ENCODE data around the gene AKR7A2.

AKR7A2 gene
- total RNA-seq, result 19.9 to 23.6 (median 20.6) reads per million in 4 experiments

GRCh38 chr1:19311931-19312781 is at the start of gene AKR7A2, which contains the start of gene SLC66A1:
TSS of gene AKR7A2 (minus strand) at chr1:19312144. CDS start at chr1:19312124, 20 bp downstream.
TSS of gene SLC66A1 (plus strand) at chr1:19312326. CDS start at chr1:19317678, 5,352 bp downstream.
- DNase-seq, result peak; percentile 71

GRCh38 chr1:19360843-19361610 is 49.1 kb upstream of the AKR7A2 start:
- no peak for DNase-seq

DNA sequence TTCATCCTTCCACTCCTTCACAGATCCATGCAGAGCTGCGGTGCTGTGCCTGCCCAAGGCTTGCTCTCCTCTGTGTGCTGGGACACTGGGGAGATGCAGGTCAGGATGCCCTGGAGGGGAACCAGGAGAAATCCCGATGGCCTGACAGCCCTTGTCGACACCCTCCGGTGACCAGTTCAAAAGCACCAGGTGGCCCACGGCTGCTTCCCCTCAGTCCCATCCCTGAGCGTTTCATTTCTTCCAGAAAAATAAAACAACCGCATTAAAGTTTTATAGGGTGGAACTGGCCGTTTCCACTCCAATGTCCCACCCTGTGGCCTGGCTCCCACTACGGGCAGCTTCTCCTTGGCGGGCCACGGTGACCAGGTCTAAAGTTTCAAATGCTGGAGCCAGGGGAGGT is 48.5 kb upstream of the AKR7A2 start:
- DNase-seq, result no peak

DNA sequence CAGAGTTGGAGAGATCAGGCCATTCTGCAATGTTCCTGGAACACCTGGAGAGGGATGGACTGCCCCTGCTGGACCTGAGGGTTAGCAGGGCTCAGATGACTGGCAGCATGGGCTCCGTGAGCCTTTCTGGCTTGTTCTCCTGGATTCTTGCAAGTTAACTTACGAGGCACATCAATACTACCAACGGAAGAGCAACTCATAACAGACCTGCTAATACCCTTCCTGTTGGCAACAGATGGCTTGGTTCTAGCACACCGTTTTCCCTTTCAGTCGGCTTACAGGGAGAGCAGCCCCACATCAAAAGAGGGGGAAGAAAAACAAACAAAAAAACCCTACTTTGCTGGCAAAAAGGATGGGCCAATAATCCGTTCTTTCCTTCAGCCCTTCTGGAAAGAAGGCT is 48.1 kb upstream of the AKR7A2 start:
- no peak for DNase-seq

DNA sequence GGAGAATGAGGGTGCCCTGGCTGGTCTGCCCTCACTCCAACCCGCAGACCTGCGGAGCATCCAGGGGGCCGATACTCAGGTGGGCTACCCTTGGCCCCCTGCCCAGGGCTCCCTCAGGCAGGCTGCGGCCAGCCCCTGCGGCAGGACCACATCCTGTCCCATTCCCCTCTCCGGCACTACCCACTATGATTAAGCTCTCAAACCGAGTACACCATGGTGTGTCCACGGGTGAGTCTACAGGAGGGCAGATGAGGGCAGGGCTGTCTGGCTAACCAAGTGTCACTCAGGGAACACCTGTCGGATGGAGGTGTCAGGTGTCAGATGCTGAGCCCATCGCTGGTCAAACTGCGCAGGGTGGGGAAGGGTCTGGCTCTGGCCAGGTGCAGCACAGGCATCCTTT is 47.4 kb upstream of the AKR7A2 start:
- DNase-seq, result no peak

DNA sequence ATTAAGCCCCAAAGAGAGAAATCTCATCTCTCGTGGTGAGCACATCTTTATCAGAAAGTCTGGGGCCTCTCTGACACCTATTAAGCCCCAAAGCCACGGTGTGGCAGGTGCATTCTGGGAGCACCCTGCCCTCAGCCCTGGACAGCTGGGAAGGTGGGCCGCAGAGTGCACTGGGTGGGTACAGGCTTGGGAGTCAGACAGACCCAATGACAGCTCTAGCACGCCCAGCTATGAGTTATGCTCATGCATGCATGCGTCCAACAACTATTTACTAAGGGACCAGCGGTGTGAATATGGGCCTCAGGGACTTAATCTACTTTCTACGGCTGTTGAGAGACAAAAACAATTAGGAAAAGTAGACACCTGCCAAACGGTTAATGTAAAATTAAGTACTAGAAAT is 46.8 kb upstream of the AKR7A2 start:
- no peak for DNase-seq

DNA sequence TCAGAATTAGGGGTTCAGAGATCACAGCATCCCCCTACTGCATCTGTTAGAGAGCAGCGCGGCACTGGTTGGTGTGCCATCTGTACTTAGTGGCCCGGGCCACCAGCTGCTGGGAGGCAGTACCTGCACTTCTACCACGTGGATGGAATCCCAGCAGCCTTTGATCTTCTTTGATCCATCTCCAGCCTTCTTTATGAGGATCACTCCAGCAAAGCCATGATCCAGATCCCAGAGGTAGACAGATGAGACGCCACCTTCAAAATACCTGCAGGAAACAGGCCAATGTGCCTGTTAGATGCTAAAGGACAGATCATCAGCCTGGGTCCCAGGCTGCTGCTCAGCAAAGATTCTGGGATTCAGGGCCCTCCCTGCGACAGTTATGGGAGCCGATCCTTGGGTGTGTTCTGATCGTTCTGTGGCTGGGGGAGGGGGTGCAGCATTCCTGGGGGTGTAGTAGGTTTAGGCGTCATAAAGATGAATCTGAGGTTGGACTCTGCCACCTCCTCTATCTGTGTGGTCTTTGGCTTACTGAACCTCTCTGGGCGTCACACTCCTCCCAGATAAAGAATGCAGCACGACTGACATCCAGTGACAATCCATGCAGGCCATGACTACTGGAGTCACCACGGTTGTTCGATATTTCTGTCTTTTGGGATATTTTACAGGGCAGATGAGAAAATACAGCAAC is 45.5 kb upstream of the AKR7A2 start:
- no peak for DNase-seq

- no peak for DNase-seq
These were observed 44.3 kb upstream of the AKR7A2 start for GRCh38 chr1:19356266-19356665.

- DNase-seq, result no peak
These were observed 42.6 kb upstream of the AKR7A2 start for GRCh38 chr1:19354531-19354981.

- DNase-seq, result no peak
These were observed 41.7 kb upstream of the AKR7A2 start for GRCh38 chr1:19353596-19353995.

- no peak for DNase-seq
These were observed 40.9 kb upstream of the AKR7A2 start for GRCh38 chr1:19352839-19353238.

DNA sequence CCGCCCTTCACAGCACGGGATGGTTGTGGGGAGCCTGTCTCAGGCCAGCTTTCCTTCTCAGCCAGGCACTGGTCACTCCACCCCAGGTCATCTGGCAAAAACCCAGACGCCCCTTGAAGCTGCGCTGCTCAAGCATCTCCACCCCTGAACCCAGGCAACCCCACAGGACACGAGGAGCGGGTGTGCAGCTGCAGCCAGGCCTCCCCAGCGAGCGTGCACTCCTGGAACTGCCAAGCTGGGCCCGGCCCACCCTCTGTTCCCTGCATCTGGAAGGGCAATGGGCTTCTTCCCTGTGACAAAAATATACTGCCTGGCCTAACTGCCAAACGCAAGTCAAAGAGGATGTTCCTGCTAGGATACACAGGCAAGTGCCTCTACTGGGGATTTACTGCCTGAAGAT is 39.9 kb upstream of the AKR7A2 start:
- no peak for DNase-seq

- no peak for DNase-seq
These were observed 38.6 kb upstream of the AKR7A2 start for GRCh38 chr1:19350566-19350965.

- DNase-seq, result no peak
These were observed 38.1 kb upstream of the AKR7A2 start for GRCh38 chr1:19349999-19350398.

- no peak for DNase-seq
These were observed 36.7 kb upstream of the AKR7A2 start for GRCh38 chr1:19348441-19349198.

GRCh38 chr1:19347533-19348172 is 35.7 kb upstream of the AKR7A2 start:
- no peak for DNase-seq

DNA sequence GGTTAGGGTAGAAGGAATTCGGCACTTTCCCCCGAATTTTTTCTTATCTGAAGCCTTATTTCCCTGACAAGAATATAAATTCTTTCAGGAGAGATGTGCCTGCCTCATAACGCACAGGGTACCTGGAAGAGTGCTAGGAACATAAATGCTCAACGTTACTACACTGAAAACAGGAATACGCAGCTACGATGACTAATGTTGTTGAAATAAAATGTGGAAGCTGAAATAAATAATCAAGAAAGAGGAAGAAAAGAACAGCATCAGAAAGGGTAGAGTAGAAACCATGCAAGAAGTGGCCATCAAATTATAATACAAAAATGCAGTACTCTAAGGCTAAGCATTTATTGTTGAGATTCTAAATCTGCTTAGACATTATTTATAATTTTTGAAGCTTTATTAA is 34.1 kb upstream of the AKR7A2 start:
- DNase-seq, result no peak

DNA sequence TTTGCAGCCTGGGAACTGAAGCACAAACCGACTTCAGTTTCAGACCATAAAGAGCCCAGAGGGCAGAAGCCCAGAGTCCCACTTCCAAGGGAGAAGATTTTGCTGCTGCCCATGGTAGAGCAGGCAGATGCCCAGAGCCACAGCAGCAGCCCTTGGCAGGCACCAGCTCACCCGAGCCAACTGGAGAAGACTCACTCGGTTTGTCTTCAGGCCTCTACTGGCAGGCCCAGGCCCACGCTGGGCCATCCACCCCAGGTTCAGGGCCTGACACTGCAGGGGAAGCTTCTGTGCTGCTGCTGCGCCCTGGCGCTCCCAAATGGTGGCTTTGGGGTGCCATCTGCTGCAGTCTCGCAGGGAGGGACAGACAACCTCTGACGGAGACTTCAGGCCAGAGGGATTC is 33.4 kb upstream of the AKR7A2 start:
- no peak for DNase-seq

DNA sequence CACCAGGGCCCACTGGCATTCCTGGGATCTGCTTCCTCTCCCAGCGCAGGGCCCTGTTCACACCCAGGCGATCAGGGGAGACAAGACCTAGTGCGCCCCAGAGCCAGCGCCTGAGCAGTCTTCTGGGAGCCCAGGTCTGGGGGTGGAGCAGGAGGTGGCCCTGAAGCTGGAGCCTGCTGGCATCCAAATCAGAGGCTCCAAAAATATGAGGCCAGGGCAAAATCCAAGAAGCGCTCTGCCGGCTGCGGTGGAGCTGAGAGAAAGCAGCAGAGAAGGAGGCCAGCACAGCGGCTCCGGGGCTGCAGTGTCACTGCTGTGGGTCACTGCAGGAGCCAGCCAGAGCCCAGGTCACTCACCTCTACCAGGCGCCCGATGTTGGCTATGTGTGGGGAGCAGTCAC is 32.9 kb upstream of the AKR7A2 start:
- DNase-seq, result no peak

DNA sequence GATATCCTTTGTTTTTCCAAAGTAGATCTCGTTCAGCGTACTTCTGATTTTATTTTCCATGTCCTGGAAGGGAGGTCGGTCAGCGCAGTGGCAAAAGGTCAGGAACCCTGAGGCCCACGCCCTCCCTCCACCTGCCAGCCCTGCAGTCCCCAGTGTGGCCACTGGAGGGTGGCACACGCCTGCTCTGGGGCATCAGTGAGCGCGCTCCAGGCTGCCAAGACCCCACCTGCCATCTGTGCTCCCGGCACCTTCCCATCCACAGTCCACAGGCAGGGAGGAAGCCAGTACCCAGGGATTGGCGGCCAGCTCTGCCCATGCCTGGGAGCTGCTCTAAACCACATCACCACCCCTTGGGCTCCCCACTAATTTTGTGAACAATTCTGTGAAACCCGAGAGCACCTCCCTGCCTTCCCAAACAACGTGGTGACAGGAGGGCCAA is 32.4 kb upstream of the AKR7A2 start:
- peak; percentile 13 for DNase-seq

DNA sequence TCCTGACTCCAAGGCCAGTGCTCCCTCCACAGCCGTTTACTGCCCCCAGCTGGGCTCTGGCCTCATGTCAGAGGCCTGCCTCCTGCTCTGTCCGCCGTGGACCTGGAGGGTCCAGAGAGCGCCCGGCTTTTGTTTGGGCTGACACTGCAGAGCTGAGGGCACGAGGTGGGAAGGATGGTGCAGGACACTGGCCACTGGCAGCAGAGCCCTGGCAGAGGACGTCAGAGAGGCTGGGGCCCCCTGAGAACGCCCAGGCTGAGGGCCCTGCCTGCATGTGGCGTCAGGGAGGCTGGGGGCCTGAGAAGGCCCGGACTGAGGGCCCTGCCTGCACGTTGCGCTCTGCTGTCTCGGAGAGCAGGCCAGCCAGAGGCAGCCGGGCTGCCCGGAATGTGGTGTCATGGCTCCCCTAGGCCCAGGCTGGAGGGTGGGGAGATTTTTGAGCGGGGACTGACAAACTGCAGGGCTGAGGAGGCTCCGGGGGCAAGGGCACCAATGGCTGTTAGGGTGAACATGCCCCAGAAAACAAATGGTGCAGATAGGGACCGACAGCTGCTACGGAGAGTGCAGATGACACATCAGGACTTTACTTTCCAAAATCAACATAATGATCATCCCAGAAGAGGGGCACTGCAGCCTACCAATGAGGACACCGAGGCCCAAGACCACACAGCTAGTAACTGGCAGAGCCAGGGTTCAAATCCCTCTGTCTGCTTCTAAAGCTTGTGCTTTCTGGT is 31.8 kb upstream of the AKR7A2 start:
- DNase-seq, result no peak

Data from effector CD8-positive, alpha-beta T cell (primary cell).